GM18499 (cell line): ENCODE results near the gene EFCC1.

Experiments
- ATAC-seq: cut with Tn5 transposase; IDR thresholded peaks from one replicate; pipeline ENCODE4 v1.9.1; 2021; ENCODE audit warnings: moderate number of reproducible peaks; ENCODE audit not compliant: insufficient read depth, unreplicated experiment

The EFCC1 gene

DNA sequence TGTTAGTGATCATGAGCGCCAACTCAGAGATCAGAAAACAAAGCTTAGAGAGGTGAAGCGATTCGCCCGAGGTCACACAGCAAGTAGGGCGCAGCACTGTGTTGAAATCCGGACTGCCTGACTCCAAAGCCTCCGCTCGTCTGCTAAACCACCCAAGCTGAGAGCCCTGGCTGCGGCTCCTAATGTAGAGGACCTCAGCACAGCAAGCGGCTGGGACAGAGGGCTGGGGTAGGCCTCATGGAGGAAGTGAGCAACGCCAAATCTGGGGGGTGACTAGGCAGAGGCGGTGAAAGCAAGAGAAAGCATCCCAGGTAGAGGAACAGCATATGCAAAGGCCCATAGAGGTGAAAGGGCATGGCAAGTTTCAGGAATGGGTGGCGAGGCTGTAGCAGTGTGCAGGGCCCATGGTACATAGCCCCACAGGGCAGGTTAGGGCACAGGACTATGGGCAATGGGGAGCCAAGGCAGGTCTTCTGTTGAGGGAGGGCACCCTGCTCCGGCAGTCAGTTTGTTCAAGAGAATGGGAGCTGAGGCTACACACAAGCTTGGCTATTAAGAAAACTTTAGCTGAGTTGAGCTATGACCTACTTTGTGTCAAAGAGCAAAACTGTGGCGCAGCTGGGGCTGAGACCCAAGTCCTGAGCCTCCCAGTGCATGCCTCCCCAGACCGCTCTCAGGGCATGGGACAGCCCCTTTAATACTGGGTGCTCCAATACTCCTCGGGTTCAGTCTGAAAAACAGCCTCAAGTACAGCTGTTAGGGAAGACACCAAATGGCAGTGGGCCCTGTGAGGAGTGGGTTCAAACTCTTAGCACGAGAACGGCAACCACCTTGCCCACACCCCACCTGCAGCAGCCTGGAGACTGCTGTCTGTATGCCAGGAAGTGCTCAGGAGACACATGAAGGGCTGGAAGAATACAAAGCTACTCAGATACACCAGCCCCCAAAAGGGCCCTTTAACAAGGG is 6.2 kb upstream of the EFCC1 start:
- ATAC-seq, result no peak

DNA sequence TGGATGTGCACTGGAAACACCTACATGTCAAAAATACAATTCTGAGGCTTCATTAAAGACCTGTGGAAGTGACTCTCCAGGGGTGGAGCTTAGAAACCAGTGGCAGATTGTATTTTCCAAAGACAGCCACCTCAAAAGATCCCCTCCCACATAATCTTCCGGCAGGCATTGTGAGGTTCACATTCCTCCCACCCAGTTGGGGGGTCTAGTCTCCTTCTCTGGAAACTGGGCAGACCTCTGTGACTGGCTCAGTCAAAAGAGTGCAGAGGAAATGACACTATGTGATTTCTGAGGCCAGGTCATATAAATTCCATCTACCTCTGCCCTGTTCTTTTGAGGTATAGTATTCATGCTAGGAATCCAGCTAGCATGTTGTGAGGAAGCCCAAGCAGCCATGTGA is 5.4 kb upstream of the EFCC1 start:
- ATAC-seq, result no peak

DNA sequence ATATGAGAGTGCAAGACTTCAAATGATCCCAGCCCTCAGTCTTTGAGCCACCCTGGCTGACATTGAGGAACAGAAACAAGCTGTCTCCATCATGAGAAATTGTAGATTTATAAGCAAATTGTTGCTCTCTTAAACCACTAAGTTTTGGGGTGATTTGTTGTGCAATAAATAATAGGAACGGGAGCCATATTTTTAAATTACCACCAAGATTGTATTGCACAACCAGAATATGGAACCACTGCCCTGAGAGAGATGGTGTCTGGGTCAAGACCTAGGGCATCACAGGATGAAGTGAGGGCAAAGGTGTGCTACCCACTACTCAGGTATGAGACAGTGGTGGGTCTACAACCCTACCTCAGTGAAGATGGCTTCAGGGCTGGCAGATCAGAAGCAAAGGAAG is 4.9 kb upstream of the EFCC1 start:
- no peak for ATAC-seq

DNA sequence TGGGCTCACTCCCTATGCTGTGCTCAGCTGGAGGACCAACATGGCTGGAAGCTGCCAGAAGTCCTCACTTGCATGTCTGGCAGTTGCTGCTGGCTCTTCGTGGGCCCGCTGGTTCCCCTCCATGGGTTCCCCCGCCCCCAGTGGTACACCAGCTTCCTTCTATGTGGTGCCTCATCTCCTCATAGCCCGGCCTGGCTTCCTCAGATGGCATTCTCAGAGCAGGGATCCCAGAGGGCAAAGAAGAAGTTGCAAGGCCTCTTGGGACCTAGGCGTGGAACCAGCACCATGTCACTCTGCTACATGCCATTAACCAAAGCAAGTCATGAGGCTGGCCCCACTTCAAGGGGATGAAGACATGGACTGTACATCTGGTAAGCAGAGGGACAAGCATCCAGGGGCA is 4.4 kb upstream of the EFCC1 start:
- no peak for ATAC-seq

DNA sequence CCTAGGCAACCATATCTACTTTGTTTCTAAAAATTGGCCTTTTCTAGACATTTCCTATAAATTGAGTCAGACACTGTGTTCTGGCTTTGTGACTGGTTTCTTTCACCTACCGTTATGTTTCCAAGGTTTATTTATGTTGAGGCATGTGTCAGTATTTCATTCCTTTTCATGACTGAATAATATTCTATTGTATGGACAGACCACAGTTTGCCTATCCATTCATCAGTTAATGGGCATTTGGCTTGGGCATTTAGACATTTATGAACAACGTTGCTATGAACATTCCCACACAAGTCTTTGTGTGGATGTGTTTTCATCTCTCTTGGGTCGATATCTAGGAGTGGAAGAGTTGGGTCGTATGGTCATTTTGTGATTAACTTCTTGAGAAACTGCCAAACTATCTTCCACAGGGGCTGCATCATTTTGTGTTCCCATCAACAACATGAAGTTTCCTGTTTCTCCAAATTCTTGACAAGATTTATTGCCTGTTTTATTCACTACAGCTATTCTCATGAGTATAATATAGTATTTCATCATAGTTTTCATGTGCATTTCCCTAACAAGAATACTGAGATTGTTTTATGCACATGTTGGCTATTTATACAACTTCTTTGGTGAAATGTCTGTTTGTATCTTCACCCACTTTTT is 3.5 kb upstream of the EFCC1 start:
- no peak for ATAC-seq

DNA sequence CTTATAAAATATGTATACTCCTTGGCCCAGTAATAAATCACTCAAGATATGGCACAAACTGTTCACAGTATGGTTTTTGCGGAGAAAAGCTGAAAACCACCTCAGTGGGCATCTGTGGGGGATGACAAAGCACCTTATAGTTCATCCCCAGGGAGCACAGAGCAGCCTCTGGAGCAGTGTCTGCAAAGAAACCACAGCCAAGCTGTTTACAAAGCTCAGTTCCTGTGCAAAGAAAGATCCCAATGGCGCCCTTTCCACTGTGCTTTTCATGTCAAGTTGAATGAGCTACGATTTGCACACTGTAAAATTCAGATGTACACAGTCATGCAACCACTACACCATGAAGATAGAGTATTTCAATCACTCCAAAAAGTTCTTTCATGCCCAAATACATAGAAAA is 2.5 kb upstream of the EFCC1 start:
- no peak for ATAC-seq

DNA sequence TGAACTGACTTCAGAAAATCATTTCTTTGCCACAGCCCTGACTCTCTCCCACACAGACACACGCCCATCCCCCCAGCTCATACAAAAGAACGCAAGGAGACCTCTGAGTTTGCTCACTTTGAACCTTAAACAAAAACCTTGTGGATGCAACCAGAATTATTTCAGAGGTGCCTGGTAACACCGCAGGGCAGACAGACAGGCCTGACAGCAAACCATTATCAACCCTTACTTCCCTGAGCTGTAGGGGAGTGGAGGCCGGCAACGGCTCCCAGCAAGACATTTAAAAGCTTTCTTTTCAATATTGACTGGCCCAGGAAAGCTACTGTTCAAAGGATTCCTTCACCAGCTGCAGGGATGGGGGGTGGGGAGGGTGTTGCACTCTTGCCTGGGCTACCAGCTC is 2.0 kb upstream of the EFCC1 start:
- ATAC-seq, result no peak

DNA sequence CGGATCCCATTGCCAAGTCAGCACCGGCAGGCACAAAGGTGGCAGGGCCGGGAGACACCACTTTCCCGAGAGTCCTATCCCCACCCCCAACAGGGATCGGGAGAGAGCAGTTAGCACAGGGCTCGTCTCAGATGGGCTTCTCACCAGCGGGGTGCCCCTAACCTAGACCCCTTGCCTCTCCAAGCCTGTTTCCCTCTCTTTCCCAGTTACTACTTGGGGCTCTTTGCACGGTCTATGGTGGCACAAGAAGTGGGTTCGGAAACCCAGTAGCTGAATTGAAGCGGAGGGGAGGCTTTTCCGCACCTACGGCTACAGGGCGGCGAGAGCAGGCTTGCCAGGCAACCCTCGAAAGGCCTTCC is 383 bp upstream of the EFCC1 start:
- ATAC-seq, result no peak

DNA sequence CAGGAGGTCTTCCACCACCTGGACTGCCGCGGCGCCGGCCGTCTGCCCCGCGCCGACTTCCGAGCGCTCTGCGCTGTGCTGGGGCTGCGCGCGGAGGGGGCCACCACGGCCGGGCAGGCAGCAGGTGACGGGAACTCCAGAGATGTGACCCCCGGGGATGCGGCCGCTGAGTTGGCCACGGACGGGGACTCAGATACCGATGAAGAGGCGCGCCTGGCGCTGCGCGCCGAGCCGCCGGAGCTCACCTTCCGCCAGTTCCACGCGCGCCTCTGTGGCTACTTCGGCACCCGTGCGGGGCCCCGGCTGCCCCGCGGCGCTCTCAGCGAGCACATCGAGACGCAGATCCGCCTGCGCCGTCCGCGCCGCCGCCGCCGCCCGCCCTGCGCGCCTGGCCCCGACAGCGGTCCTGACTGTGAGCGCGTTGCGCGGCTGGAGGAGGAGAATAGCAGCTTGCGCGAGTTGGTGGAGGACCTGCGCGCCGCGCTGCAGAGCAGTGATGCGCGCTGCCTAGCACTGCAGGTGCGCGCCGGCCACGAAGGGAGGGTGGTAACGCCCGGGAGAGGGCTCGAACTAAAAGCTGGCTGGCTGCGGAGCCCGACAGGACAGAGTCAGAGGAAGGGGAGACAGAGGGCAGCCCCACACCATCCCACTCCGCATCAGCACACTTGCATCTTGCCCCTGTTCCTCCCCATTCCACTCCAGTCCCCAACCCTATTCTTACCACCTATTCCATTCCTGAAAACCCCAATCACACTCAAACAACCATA is 885 bp downstream of the EFCC1 start:
- ATAC-seq, result no peak

DNA sequence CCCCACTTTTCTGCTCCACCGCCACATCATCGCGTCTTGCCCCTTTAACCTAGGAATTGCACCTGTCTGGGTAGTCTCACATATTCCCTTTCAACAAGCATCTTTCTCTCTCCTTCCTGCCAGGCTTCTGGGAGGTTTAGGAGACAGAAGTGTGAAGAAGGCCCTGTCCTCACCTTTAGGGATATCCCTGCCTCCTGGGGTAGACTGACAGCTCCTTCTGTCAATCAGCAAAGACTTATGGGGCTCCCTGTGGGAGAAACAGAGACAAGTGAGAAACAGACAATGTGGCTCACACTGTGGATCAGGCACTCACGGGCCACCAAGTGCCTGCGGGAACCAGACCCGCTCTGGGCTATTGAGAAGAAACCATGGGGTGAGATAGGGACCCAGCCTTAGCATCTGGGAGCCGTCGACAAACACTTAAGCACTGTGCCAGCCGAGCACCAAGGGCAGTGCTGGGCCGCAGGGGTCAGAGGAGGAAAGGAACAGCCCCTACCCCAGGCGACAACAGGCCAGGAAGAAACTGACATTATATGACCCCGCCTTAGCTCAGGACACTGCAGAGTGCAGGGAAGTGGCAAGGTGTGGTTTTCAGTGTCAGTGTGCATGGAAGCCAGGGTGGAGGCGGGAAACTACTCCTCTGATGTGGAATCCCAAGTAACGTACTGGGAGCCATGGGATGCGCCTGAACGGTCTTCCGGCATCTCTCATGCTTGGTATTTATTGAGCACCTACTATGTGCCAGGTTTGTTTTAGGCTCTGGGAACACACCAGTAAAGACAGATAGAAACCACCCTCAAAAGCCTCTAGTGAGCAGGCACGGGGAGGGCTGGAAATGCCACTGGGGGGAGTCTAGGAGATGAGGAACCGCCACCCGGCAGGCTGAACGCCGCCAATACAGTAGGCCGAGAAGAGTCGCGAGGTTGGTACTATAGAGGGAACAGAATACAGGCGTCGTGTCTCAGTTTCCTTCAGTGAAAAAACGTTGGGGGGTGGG is 1.8 kb downstream of the EFCC1 start:
- ATAC-seq, result no peak

DNA sequence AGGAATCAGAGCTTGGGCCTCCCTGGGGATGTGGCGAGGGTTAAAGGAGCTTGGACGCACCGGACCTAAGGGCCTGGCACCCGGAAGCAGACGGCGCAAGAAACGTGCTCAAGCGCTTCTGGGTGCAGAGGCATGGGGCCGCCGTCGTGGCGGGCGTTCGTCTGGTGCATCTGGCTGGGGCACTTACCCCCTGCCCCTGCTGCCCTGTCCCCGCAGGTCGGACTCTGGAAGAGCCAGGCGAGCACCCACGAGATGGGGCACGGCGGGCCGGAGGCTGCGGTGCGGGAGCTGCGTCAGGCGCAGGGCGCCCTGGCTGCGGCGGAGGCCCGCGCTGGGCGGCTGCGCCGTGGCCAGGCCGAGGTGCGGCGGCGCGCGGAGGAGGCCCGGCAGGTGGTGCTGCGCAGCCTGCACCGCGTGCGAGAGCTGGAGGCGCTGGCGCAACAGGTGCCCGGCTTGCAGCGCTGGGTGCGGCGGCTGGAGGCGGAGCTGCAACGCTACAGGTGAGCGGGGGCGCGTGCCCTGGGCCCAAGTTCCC is 2.5 kb downstream of the EFCC1 start:
- ATAC-seq, result no peak

DNA sequence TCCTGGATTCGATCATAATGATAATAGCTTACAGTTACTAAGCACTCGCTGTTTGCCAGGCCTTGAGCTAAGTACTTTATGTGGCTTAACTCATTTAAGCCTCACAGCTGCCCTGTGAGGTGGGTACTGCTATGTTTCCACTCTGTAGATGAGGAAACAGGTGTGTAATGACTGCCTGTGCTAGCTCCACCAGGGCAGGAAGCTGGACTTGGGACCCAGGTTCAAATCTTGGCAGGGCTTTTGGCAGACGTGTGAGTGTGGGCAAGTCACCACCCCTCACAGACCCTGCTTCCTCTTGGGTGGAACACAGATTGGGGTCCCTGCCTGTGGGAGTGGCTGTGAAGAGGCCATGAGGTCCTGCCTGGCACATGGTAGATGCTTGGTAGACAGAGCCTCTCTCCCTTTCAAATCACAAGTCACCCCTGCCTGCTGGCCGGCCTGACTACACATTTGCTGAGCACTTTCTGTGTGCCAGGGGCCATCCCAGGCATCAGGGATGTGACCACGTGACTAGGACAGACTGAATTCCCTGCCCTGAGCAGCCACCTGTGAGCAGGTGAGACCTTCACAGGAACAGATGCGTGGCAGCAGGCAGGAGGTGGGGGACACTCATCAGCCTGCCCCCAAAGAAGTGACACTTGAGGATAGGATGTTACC is 3.7 kb downstream of the EFCC1 start:
- ATAC-seq, result no peak

DNA sequence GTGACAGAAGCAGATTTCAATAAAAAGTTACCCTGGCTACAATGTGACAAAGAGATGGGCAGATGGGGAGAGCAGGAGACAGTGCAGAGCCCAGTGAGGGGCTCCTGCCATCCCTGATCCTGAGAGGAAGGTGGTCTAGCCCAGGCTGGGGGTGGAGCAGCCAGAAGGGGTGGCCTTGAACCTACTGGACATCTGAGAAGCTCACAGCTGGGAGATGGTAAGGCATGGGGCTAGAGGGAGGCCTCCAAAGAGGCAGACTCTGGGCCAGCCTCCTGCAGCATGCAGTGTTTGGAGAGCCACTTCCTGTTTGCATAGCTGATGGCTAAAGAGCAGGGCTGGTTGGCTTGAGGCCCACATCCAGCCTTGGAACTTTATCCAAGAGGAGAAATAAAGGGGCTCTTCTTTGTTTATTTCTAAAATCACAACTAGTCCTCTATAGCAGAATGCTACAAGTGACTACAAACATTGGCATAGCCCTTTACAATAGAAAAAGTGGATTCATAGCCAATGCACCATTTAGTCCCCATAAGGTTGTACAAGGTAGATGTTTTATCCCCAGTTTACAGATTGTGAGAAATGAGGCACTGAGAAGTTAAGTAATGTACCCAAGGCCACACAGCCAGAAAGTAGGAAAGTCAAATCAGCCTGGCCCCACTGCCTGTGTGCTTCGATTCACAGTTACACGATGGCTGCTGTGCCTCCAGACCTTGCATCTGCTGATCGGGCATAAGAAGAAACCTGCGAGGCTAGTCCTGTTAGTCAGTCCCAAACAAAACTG is 4.6 kb downstream of the EFCC1 start:
- no peak for ATAC-seq

DNA sequence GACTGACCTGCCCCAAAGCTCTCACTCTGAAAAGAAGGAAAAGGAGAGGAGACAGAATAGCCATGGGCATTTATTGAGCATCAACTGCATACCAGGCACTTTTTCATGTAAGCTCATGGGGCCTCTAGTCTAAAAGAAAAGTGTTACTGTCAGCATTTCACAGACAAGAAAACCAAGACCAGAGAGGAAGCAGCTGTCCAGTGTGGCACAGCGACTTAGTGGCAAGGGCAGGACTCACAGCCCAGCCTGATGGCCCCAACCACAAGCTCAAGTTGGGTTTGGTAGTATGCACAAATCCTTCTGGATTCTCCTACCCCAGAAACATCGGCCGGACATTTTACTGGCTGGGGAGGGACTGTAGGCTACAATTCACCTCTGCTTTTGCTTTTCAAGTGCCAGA is 5.8 kb downstream of the EFCC1 start:
- no peak for ATAC-seq

DNA sequence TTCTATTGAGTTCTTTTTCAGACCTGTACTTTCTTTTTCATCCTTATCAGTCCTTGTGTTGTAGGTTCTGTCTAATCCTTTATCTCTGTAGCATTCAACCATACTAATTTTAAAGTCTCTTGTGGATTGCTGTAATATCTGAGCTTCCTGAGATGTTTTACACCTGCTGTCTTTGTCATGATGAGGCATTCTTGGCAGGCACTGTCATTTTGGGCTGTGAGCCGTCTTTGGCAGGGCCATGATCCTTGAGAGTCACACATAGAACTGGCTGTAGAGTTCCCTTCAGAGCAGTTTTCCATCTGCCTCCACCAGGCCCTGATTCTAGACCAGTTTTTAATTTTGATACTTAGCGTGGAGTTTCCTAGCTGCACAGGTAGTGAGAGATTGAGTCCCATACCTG is 6.7 kb downstream of the EFCC1 start:
- ATAC-seq, result no peak

DNA sequence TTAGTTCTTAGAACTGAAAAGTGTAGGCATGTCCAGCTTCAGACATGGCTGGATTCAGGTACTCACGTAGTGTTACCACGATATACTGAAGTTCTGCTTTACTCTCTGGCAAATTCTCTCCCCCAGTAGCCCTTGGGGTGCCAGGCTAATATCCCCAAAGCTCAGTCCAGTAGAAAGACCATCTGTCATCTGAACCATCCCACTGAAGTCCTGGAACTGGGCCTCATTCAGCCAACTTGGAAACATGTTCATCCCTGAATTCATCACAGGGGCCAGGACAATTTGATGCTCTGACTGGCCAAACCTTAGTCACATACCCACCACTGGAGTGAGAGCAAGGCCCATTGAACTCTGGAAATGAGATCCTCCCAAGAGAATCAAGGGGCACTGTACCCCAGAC is 8.2 kb downstream of the EFCC1 start:
- ATAC-seq, result no peak

DNA sequence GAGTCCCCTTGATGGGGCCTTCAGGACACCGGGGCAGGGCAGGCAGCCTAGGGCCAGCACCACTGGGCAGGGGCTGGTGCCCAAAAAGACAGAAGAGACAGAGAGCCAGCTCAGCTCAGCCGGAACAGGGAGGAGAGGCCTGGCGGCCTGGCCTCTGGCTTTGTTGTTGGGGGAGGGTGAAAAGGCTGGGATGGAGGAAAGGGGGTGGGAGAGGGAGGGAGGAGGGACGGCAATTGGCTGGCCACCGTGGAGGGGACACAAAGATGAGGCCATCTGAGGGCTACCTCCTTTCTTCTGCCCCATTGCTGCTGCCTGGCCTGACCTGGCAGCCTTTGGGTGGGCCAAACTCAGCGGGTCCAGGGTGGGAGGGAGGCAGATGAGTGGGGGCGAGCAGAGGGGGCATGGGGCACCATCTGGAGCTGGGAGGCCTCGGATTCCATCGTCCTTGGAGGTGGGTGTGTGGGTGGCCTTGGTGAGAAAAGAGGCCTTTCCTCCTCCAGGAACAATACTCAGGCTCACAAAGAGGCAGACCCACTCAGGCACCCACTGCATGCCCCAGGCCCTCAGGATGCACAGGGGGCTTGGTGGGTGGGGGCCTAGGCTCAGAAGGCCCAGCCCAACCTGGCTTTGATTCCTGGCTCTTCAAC is 9.3 kb downstream of the EFCC1 start:
- no peak for ATAC-seq

DNA sequence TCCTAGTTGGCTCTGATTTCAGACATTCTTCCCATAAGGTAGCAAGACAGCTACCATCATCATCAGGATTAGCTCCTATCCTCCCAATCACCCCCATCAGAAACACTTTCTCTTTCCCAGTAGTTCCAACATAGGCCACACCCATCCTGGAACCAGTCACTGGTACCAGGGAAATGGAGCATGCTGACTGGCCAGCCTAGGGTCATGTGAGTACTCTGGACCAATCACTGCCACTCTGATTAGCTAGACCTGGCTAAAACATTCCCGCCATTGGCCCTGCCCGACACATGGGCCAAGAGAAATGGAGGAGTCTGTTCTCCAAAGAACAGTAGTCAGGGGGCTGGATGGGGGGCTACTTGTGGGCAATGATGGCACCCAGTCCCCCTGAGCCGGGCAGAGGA is 12.4 kb downstream of the EFCC1 start:
- no peak for ATAC-seq
